Psoas muscle (tissue), 8 donors: ENCODE measurements around the gene CENPT. TPM values are rescaled to one million over a fixed set of nuclear protein-coding genes. Genes with fewer than 3 reads are reported as not detected.

ENCODE experiments used
- ATAC-seq, 4 donors: fragments of 200-7000 bp; cut with Tn5 transposase; one replicate each; pipeline ENCODE4 v1.9.1; 2020; ENCODE audit warnings: moderate library complexity in 3 of 4, mild to moderate bottlenecking in 2 of 4
- DNase-seq, 2 donors: peaks; one replicate each; pipeline ENCODE4 v3.0.0-alpha.2; 2020
- H3K27ac ChIP-seq: fragments of 200-600 bp; one replicate; pipeline ENCODE4 v1.8.0; 2022
- H3K27me3 ChIP-seq, 3 donors: fragments of 200-600 bp in 1 of 3; one replicate each; pipeline versions ENCODE4 v1.6.1 to v1.8.0; 2013 to 2022; ENCODE audit warnings: low read length in 2 of 3, mild to moderate bottlenecking in 2 of 3, moderate library complexity in 1 of 3; ENCODE audit not compliant: insufficient read depth in 3 of 3
- H3K36me3 ChIP-seq, 2 donors: fragments of 200-600 bp in 1 of 2; one replicate each; pipeline versions ENCODE4 v1.6.1 to v1.8.0; 2013 to 2022; ENCODE audit warnings: low read depth in 1 of 2, mild to moderate bottlenecking in 1 of 2, moderate library complexity in 1 of 2; ENCODE audit not compliant: insufficient read depth in 1 of 2
- H3K4me1 ChIP-seq: fragments of 200-600 bp; one replicate; pipeline ENCODE4 v1.8.0; 2022
- H3K4me3 ChIP-seq: fragments of 200-600 bp; one replicate; pipeline ENCODE4 v1.8.0; 2022; ENCODE audit warnings: mild to moderate bottlenecking
- H3K9me3 ChIP-seq: fragments of 200-600 bp; one replicate; pipeline ENCODE4 v1.8.0; 2022
- CTCF ChIP-seq: fragments of 200-600 bp; IDR thresholded peaks from one replicate; pipeline ENCODE4 v1.8.0; 2022; ENCODE audit warnings: antibody characterized with exemption
- WGBS, 3 donors: extraction: QIAGEN DNeasy Blood & Tissue Kit; methylation state at CpG; one replicate each; pipeline versions ENCODE4 v1.1.6 to v1.1.7; 2013; 5-methylcytosine and 5-hydroxymethylcytosine counted together
- intact Hi-C, 2 donors: fragments of 100-400 bp; cut with DNase I; formaldehyde crosslinking; loops; one replicate each; pipeline versions ENCODE4 v1.11.0 to v1.14.2; 2022
- polyA plus RNA-seq, 3 donors: library from polyadenylated mRNA; stranded (reverse); fragments of 200-250 nt; gene quantifications; one replicate each; pipeline ENCODE4 v1.2.3, GENCODE V29; 2013
- total RNA-seq, 4 donors: library from RNA; stranded (reverse); fragmentation: NEBNext Ultra II Directional in 2 of 4; extraction: Animal tissue kit (Norgen Biotek cat#: 25700) in 2 of 4; gene quantifications; one replicate each; pipeline versions ENCODE4 v1.2.1 to v1.2.4, GENCODE V29; 2021 to 2023
- donor health status: healthy with polysubstance abuse.
- donor health status: DM: no; HTN: no; CAD: no; lungs with moderate emphysema.
- donor health status: Bipolar disorder and iron deficiency.
- donor health status: healthy.
- donor health status: DM: yes; HTN: yes; CAD: no.
- donor health status: DM: no; HTN: no; CAD: no.
- donor health status: DM: no; HTN: no; CAD: no.
- donor health status: DM: yes; HTN: yes; CAD: no.

Gene CENPT
- total and polyA plus RNA-seq, 7 donors = 13.8 to 26.4 (median 19.9) TPM

GRCh38 chr16:67885976-67886375 is 38.5 kb upstream of the CENPT start:
- ATAC-seq (no peak), DNase-seq (no peak)
- peaks cover 44% of the 10 kb centered on the region for H3K4me1 ChIP-seq
- no peaks in the 10 kb centered on the region for H3K9me3 ChIP-seq
- intact Hi-C loops = loop anchor here in 1 of 2 donors (10.0 kb wide), 1 partner anchor 349 kb away; the partner anchor contains the start of gene ESRP2
- H3K27me3 ChIP-seq = no peaks in the 10 kb centered on the region
- H3K36me3 ChIP-seq = peaks cover 0 to 49% of the 10 kb centered on the region in 2 donors
- H3K27ac ChIP-seq = no peak overlapping the region
- no peak overlapping the region for H3K4me3 ChIP-seq
- 89 to 95% (median 92%) methylated on average over 19 of the region's 19 CpGs for WGBS, 3 donors
- TF ChIP-seq CTCF = no peak

DNA sequence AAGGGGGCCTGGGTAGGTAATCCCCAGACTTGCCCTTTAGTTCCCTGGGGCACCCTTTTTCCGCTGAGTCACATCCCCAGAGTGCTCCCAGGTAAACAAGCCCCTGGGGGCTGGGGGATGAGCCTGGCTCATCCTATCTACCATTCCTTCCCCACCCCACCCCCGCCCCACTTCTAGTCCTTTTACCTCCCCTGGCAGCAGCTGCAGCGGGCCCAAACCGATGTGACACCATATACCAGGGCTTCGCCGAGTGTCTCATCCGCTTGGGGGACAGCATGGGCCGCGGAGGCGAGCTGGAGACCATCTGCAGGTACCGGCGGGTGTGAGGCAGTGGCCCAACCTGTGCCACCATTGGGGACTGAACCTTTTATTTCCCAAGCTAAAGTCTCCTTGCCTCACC is 38.1 kb upstream of the CENPT start:
- H3K4me1 ChIP-seq = peaks cover 49% of the 10 kb centered on the region
- ATAC-seq (no peak), DNase-seq (no peak)
- peaks cover 0 to 53% of the 10 kb centered on the region in 2 donors for H3K36me3 ChIP-seq
- H3K27me3 ChIP-seq = no peaks in the 10 kb centered on the region
- H3K9me3 ChIP-seq = no peaks in the 10 kb centered on the region
- intact Hi-C loops = loop anchor here in 1 of 2 donors (10.0 kb wide), 1 partner anchor 349 kb away; the partner anchor contains the start of gene ESRP2
- TF ChIP-seq CTCF = no peak
- H3K27ac ChIP-seq = peak overlapping the region; percentile 93
- H3K4me3 ChIP-seq = no peak overlapping the region
- 83 to 95% (median 90%) methylated on average over 10 to 12 of the region's 12 CpGs for WGBS, 3 donors

- Histone ChIP-seq H3K4me3 (peak within 1 kb of the TSS; percentile 38), H3K27me3 (no peaks in the 10 kb centered on the region), H3K36me3 (peaks cover 0 to 61% of the 10 kb centered on the region in 2 donors), H3K27ac (peak within 1 kb of the TSS; percentile 93), H3K4me1 (peaks cover 57% of the 10 kb centered on the region), H3K9me3 (no peaks in the 10 kb centered on the region)
- WGBS, 3 donors = 16 to 39% (median 25%) methylated on average over 22 of the region's 22 CpGs
- ATAC-seq (peak; percentile 26 to 34 (median 28)), DNase-seq (peak; percentile 88 to 93)
- intact Hi-C loops = loop anchor here (5.0 to 10.0 kb wide), 2 partner anchors 158 to 350 kb away; partner anchors contain the start of gene ESRP2 (in 1 of the 2)
- no peak for TF ChIP-seq CTCF
These were observed 37.2 kb upstream of the CENPT start, which contains the start of gene NRN1L for GRCh38 chr16:67884684-67885083. NRN1L (plus strand) TSS chr16:67884885; CDS start chr16:67884904, 19 bp downstream.

DNA sequence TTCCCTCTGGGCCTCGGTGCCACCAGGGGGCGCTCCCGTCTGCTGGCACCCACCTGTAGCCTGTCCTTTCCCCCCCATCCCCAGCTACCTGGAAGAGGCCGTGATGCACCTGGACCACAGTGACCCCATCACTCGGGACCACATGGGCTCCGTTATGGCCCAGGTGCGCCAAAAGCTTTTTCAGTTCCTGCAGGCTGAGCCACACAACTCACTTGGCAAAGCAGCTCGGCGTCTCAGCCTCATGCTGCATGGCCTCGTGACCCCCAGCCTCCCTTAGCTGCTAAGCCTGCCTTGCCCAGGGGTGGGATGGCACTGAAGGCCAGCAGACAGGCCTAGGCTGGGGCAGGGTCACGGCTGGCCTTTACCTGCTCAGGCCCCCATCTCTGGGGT is 36.4 kb upstream of the CENPT start:
- intact Hi-C loops = loop anchor here (2.0 to 10.0 kb wide), 3 partner anchors 45 to 351 kb away; partner anchors contain the start of gene ESRP2 (in 1 of the 2)
- peak in 3 of 4 donors; percentile 21 to 48 (median 25) for ATAC-seq
- peak; percentile 64 to 80 for DNase-seq
- Histone ChIP-seq H3K4me3 (no peak overlapping the region), H3K36me3 (peaks cover 4 to 70% of the 10 kb centered on the region in 2 donors), H3K27me3 (no peaks in the 10 kb centered on the region), H3K4me1 (peaks cover 61% of the 10 kb centered on the region), H3K27ac (peak overlapping the region; percentile 93), H3K9me3 (no peaks in the 10 kb centered on the region)
- 57 to 79% (median 64%) methylated on average over 8 to 11 of the region's 11 CpGs for WGBS, 3 donors
- peak; percentile 81 for TF ChIP-seq CTCF
